ENCODE measurements around the gene USP49.

GRCh38 chr6:41757271-41757670 is 137.9 kb downstream of the USP49 start:
- TF ChIP-seq POLR2AphosphoS5 (IDR thresholded peaks at IDR 0.05): no peak
- no peak for TF ChIP-seq CTCF (IDR thresholded peaks at IDR 0.05)

All from transverse colon (tissue), 4 donors.